B cell (primary cell): ENCODE results near the gene FLT3LG.

Experiments used
- EZH2 ChIP-seq: IDR thresholded peaks from 2 replicates; pipeline ENCODE4 v1.6.1; 2012; ENCODE audit warnings: borderline replicate concordance, low read depth, mild to moderate bottlenecking, moderate library complexity, low read length; ENCODE audit not compliant: insufficient read depth, poor library complexity, severe bottlenecking
- TF ChIP-seq, protein P1 (sequence below): fragments of 200-600 bp; IDR thresholded peaks from one replicate; pipeline ENCODE4 v1.8.0; 2022; ENCODE audit warnings: antibody characterized with exemption, mild to moderate bottlenecking

DNA sequence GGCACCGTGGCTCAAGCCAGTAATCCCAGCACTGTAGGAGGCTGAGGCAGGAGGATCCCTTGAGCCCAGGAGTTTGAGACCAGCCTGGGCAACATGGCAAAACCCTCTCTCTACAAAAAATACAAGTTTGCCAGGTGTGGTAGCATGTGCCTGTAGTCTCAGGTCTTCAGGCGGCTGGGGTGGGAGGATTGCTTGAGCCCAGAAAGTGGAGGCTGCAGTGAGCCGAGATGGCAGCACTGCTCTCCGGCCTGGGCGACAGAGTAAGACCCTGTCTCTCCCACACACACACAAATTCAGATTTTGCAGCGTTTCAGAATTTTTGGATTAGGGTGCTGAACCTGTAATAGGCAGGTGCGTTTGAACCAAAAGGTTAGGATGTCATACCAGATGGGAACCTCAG, 24.5 kb downstream of the FLT3LG start:
- TF ChIP-seq, protein P1, sequence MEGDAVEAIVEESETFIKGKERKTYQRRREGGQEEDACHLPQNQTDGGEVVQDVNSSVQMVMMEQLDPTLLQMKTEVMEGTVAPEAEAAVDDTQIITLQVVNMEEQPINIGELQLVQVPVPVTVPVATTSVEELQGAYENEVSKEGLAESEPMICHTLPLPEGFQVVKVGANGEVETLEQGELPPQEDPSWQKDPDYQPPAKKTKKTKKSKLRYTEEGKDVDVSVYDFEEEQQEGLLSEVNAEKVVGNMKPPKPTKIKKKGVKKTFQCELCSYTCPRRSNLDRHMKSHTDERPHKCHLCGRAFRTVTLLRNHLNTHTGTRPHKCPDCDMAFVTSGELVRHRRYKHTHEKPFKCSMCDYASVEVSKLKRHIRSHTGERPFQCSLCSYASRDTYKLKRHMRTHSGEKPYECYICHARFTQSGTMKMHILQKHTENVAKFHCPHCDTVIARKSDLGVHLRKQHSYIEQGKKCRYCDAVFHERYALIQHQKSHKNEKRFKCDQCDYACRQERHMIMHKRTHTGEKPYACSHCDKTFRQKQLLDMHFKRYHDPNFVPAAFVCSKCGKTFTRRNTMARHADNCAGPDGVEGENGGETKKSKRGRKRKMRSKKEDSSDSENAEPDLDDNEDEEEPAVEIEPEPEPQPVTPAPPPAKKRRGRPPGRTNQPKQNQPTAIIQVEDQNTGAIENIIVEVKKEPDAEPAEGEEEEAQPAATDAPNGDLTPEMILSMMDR, result no peak
- TF ChIP-seq EZH2, result no peak
